A673 (cell line): Measurements from ENCODE around the gene HSD3B1. TPM values are rescaled to one million over a fixed set of nuclear protein-coding genes. Genes with fewer than 3 reads are reported as not detected.

ENCODE experiments used
- Bru-seq: library from RNA; stranded (reverse); fragments of 400-500 nt; gene quantifications from one replicate; lab custom pipeline; 2021; lab: Mats Ljungman, UMichigan
- BruChase-seq, 2 experiments: library from RNA; stranded (reverse); fragments of 400-500 nt; gene quantifications; one replicate each; lab custom pipeline; 2021; lab: Mats Ljungman, UMichigan
- BruUV-seq: library from RNA; stranded (reverse); fragments of 400-500 nt; replicated peaks from 2 replicates; lab custom pipeline; 2021; lab: Mats Ljungman, UMichigan
- CTCF ChIA-PET: fragments of 300-600 bp; sonication (Branson Sonifier 250); formaldehyde crosslinking; loops from one replicate; lab custom pipeline; 2022; ENCODE audit warnings: antibody characterized with exemption; lab: Charles Lee
- POLR2A ChIA-PET: fragments of 300-600 bp; sonication (Branson Sonifier 250); formaldehyde crosslinking; loops from one replicate; lab custom pipeline; 2022; ENCODE audit warnings: antibody characterized with exemption; ENCODE audit not compliant: low non-redundant PET; lab: Charles Lee
- DNase-seq: peaks from one replicate; pipeline ENCODE4 v3.0.0-alpha.2; 2015; ENCODE audit warnings: low spot score
- H3K27ac ChIP-seq: fragments of 200-600 bp; sonication (generic); 2 replicates; pipeline ENCODE4 v1.5.1; 2016; ENCODE audit warnings: mixed run types, low read depth, mild to moderate bottlenecking, mixed read lengths, antibody characterized with exemption, low read length; ENCODE audit not compliant: poor library complexity, severe bottlenecking
- H3K27me3 ChIP-seq: fragments of 200-600 bp; sonication (generic); replicated peaks from 2 replicates; pipeline ENCODE4 v1.6.1; 2017; ENCODE audit warnings: mixed run types, low read depth, mild to moderate bottlenecking, mixed read lengths, antibody characterized with exemption, low read length; ENCODE audit not compliant: insufficient read depth, poor library complexity
- H3K36me3 ChIP-seq: fragments of 200-600 bp; sonication (generic); 2 replicates; pipeline ENCODE4 v1.6.1; 2016; ENCODE audit warnings: mixed run types, mild to moderate bottlenecking, mixed read lengths, antibody characterized with exemption, low read length; ENCODE audit not compliant: insufficient read depth, poor library complexity, severe bottlenecking
- H3K4me1 ChIP-seq: fragments of 200-600 bp; sonication (generic); 2 replicates; pipeline ENCODE4 v1.6.1; 2017; ENCODE audit warnings: mixed run types, mild to moderate bottlenecking, mixed read lengths, antibody characterized with exemption, low read length; ENCODE audit not compliant: insufficient read depth, poor library complexity, severe bottlenecking
- H3K4me3 ChIP-seq: fragments of 200-600 bp; sonication (generic); 2 replicates; pipeline ENCODE4 v1.5.1; 2016; ENCODE audit warnings: low read depth, mixed run types, mild to moderate bottlenecking, mixed read lengths, low read length; ENCODE audit not compliant: poor library complexity, severe bottlenecking
- H3K9me3 ChIP-seq: fragments of 200-600 bp; sonication (generic); 2 replicates; pipeline ENCODE4 v1.6.1; 2016; ENCODE audit warnings: mixed run types, low read depth, mild to moderate bottlenecking, mixed read lengths, antibody characterized with exemption, low read length; ENCODE audit not compliant: poor library complexity, severe bottlenecking
- CTCF ChIP-seq: fragments of 300-800, 200-600 bp; sonication (generic); conservative IDR thresholded peaks from 2 replicates; pipeline ENCODE4 v1.5.1; 2017; ENCODE audit warnings: low read depth, mild to moderate bottlenecking, antibody characterized with exemption, low read length, moderate library complexity, mixed read lengths
- EZH2 ChIP-seq: fragments of 200-600 bp; sonication (generic); IDR thresholded peaks from 2 replicates; pipeline ENCODE4 v1.6.1; 2017; ENCODE audit warnings: borderline replicate concordance, low read depth, mild to moderate bottlenecking, mixed read lengths, antibody characterized with exemption, low read length; ENCODE audit not compliant: poor library complexity, severe bottlenecking
- intact Hi-C: fragments of 100-400 bp; cut with micrococcal nuclease; formaldehyde crosslinking; loops from one replicate; pipeline ENCODE4 v1.10.0; 2022; ENCODE audit not compliant: unreplicated experiment
- long read RNA-seq: library from polyadenylated mRNA; stranded (forward); transcript quantifications from one replicate; pipeline ENCODE4 v2.0.0, GENCODE V29; 2022
- total RNA-seq: library from RNA; stranded (reverse); gene quantifications from 2 replicates; pipeline ENCODE4 v1.2.3, GENCODE V29; 2021

HSD3B1 gene
- total RNA-seq = not detected in 2 replicates
- Bru-seq, nascent RNA = not detected
- BruChase-seq, experiment 1, labeled RNA remaining after a 2-hour chase = percentile 9 among the genes with signal in this experiment
- not detected for BruChase-seq, experiment 2, labeled RNA remaining after a 6-hour chase
- long read RNA-seq = 0 reads

- POLR2A ChIA-PET = interaction anchor here (0.6 kb wide), 1 partner anchor 221 kb away, joined by 3 read pairs; no protein-coding TSS in a partner anchor
- no TSS peak for BruUV-seq
- no peak within 1 kb of the TSS for H3K4me3 ChIP-seq
- peaks cover 23% of the 10 kb centered on the region for H3K27me3 ChIP-seq
- DNase-seq = no peak
- intact Hi-C loops = loop anchor here (10.0 kb wide), 1 partner anchor 58 kb away; no protein-coding TSS in a partner anchor
- H3K36me3 ChIP-seq = no peaks in the 10 kb centered on the region
- CTCF ChIA-PET = no interaction called here
- no peak for TF ChIP-seq CTCF
- TF ChIP-seq EZH2 = no peak
- H3K9me3 ChIP-seq = no peaks in the 10 kb centered on the region
- H3K27ac ChIP-seq = no peak within 1 kb of the TSS
- H3K4me1 ChIP-seq = no peaks in the 10 kb centered on the region
Measured at GRCh38 chr1:119506941-119507340, at the start of gene HSD3B1. Gene HSD3B1, plus strand, starts transcription at chr1:119507210. Its CDS starts 267 bp downstream, at chr1:119507477.

- no peak for TF ChIP-seq EZH2
- TF ChIP-seq CTCF = no peak
- no peak for DNase-seq
- BruUV-seq = no TSS peak
- no peak overlapping the region for H3K27ac ChIP-seq
- H3K9me3 ChIP-seq = no peaks in the 10 kb centered on the region
- intact Hi-C loops = no loop called here
- no peaks in the 10 kb centered on the region for H3K27me3 ChIP-seq
- POLR2A ChIA-PET = no interaction called here
- H3K4me1 ChIP-seq = no peaks in the 10 kb centered on the region
- CTCF ChIA-PET = no interaction called here
- H3K36me3 ChIP-seq = no peaks in the 10 kb centered on the region
- no peak overlapping the region for H3K4me3 ChIP-seq
Measured at GRCh38 chr1:119462964-119463363, 44.0 kb upstream of the HSD3B1 start.

GRCh38 chr1:119463569-119463968, 43.4 kb upstream of the HSD3B1 start:
- intact Hi-C loops = no loop called here
- POLR2A ChIA-PET = no interaction called here
- Histone ChIP-seq H3K27me3 (no peaks in the 10 kb centered on the region), H3K4me1 (no peaks in the 10 kb centered on the region), H3K4me3 (no peak overlapping the region), H3K36me3 (no peaks in the 10 kb centered on the region), H3K27ac (no peak overlapping the region), H3K9me3 (no peaks in the 10 kb centered on the region)
- TF ChIP-seq EZH2 (no peak), CTCF (no peak)
- CTCF ChIA-PET = no interaction called here
- no TSS peak for BruUV-seq
- DNase-seq = no peak
